ENCODE measurements around the gene SGK1. TPM values are rescaled to one million over a fixed set of nuclear protein-coding genes. Genes with fewer than 3 reads are reported as not detected.

SGK1 gene
- total RNA-seq, 1 experiment from 2014 or later = 42.6 TPM

DNA sequence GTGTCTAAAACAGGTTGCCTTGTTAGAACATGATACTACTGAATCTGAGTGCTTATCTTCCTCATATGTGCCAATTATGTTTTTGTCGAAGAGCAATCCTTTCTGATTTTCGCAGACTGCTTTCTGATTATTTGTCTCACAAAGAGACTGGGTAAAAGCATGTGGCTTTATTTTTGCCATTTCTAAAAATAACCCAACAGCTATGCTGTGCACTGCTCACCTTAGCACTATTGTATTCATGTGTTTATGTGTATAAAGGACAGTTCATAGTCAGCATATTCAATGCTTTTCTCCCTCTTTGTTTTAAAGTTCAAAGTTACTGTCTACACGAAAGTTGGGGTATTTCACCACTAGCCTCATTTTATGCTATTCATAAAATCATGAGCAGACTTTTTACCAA lies 127.0 kb downstream of the SGK1 start:
- no peak overlapping the region for H3K4me3 Mint-ChIP-seq (ENCODE audit: unreplicated experiment)
- intact Hi-C loops (cut with micrococcal nuclease; ENCODE audit: unreplicated experiment) = no loop called here

DNA sequence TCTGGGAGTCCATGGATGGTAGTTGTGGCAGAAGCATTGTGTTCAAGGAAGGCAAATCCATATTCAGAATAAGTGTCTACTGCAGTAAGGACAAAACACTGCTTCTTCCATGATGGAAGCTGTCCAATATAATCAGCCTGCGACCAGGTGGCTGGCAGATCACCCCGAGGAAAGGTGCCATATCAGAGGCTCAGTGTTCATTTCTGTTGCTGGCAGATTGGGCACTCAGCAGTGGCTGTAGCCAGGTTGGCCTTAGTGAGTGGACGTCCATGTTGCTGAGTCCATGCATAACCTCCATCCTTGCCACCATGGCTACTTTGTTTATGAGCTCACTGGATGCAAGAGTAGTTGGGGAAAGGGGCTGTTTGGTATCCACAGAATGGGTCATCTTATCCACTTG lies 130.2 kb downstream of the SGK1 start:
- TF ChIP-seq, protein P1, sequence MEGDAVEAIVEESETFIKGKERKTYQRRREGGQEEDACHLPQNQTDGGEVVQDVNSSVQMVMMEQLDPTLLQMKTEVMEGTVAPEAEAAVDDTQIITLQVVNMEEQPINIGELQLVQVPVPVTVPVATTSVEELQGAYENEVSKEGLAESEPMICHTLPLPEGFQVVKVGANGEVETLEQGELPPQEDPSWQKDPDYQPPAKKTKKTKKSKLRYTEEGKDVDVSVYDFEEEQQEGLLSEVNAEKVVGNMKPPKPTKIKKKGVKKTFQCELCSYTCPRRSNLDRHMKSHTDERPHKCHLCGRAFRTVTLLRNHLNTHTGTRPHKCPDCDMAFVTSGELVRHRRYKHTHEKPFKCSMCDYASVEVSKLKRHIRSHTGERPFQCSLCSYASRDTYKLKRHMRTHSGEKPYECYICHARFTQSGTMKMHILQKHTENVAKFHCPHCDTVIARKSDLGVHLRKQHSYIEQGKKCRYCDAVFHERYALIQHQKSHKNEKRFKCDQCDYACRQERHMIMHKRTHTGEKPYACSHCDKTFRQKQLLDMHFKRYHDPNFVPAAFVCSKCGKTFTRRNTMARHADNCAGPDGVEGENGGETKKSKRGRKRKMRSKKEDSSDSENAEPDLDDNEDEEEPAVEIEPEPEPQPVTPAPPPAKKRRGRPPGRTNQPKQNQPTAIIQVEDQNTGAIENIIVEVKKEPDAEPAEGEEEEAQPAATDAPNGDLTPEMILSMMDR (IDR thresholded peaks at IDR 0.05; ENCODE audit: insufficient read depth in 1 of 2, low read depth in 1 of 2, low read length in 1 of 2, severe bottlenecking in 1 of 2, unreplicated experiment in 1 of 2) = no peak
- H3K4me3 ChIP-seq (ENCODE audit: low read depth, low read length) = no peak overlapping the region
- DNase-seq = no peak
- Mint-ChIP-seq H3K27me3 (ENCODE audit: insufficient read depth, unreplicated experiment) (no peaks in the 10 kb centered on the region), H3K4me3 (ENCODE audit: unreplicated experiment) (no peak overlapping the region), H3K36me3 (ENCODE audit: insufficient read depth, unreplicated experiment) (no peaks in the 10 kb centered on the region), H3K27ac (ENCODE audit: unreplicated experiment) (no peak overlapping the region), H3K9me3 (ENCODE audit: unreplicated experiment) (no peaks in the 10 kb centered on the region), H3K4me1 (ENCODE audit: low read depth, unreplicated experiment) (peaks cover 37% of the 10 kb centered on the region)
- intact Hi-C loops (cut with micrococcal nuclease; ENCODE audit: unreplicated experiment) = no loop called here
- peaks cover 15% of the 10 kb centered on the region for H3K4me1 ChIP-seq
- no peaks in the 10 kb centered on the region for H3K36me3 ChIP-seq (ENCODE audit: control insufficient read depth, insufficient read depth, low read length)
- BruUV-seq (replicated peaks) = no TSS peak
- CTCF ChIA-PET = no interaction called here
- no peaks in the 10 kb centered on the region for H3K9me3 ChIP-seq
- POLR2A ChIA-PET = no interaction called here
- no peaks in the 10 kb centered on the region for H3K27me3 ChIP-seq (replicated peaks; ENCODE audit: control insufficient read depth, insufficient read depth, low read length)

More for the DNA sequence above, 127.0 kb downstream of the SGK1 start:
- no peaks in the 10 kb centered on the region for H3K36me3 ChIP-seq (ENCODE audit: control insufficient read depth, insufficient read depth, low read length)
- Mint-ChIP-seq H3K27me3 (ENCODE audit: insufficient read depth, unreplicated experiment) (no peaks in the 10 kb centered on the region), H3K36me3 (ENCODE audit: insufficient read depth, unreplicated experiment) (no peaks in the 10 kb centered on the region), H3K9me3 (ENCODE audit: unreplicated experiment) (no peaks in the 10 kb centered on the region), H3K4me1 (ENCODE audit: low read depth, unreplicated experiment) (peaks cover 25% of the 10 kb centered on the region), H3K27ac (ENCODE audit: unreplicated experiment) (no peak overlapping the region)
- no peaks in the 10 kb centered on the region for H3K9me3 ChIP-seq
- POLR2A ChIA-PET = no interaction called here
- no peaks in the 10 kb centered on the region for H3K27me3 ChIP-seq (replicated peaks; ENCODE audit: control insufficient read depth, insufficient read depth, low read length)
- CTCF ChIA-PET = no interaction called here
- TF ChIP-seq, protein P1 (IDR thresholded peaks at IDR 0.05; ENCODE audit: insufficient read depth in 1 of 2, low read depth in 1 of 2, low read length in 1 of 2, severe bottlenecking in 1 of 2, unreplicated experiment in 1 of 2) = no peak
- H3K4me1 ChIP-seq = peaks cover 21% of the 10 kb centered on the region
- no TSS peak for BruUV-seq (replicated peaks)
- DNase-seq = no peak
- no peak overlapping the region for H3K4me3 ChIP-seq (ENCODE audit: low read depth, low read length)

DNA sequence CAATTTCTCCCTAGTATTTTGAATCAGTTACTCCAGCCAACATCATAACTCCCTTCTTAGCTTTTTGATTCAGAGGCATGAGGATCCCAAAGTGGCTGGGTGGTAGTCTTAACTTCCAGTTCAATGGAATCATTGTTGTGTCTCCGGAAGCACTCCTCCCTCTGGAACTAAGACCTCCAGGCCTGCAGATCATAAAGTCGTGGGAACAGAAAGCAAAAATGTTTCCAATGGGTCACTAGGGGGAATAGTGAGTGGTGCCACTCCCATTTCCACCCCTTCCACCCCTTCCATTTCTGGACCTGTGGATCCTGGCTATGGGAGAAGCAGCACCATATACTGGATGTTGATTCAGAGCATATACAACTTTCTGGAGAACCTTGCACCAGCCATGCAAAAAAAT lies 130.8 kb downstream of the SGK1 start:
- peaks cover 38% of the 10 kb centered on the region for H3K4me1 Mint-ChIP-seq (ENCODE audit: low read depth, unreplicated experiment)
- no peaks in the 10 kb centered on the region for H3K27me3 Mint-ChIP-seq (ENCODE audit: insufficient read depth, unreplicated experiment)
- POLR2A ChIA-PET = no interaction called here
- CTCF ChIA-PET = no interaction called here
- Histone ChIP-seq H3K4me1 (peaks cover 18% of the 10 kb centered on the region), H3K27me3 (replicated peaks; ENCODE audit: control insufficient read depth, insufficient read depth, low read length) (no peaks in the 10 kb centered on the region), H3K36me3 (ENCODE audit: control insufficient read depth, insufficient read depth, low read length) (no peaks in the 10 kb centered on the region), H3K4me3 (ENCODE audit: low read depth, low read length) (no peak overlapping the region), H3K9me3 (no peaks in the 10 kb centered on the region)
- intact Hi-C loops (cut with micrococcal nuclease; ENCODE audit: unreplicated experiment) = no loop called here
- H3K9me3 Mint-ChIP-seq (ENCODE audit: unreplicated experiment) = no peaks in the 10 kb centered on the region
- no peak overlapping the region for H3K4me3 Mint-ChIP-seq (ENCODE audit: unreplicated experiment)
- TF ChIP-seq, protein P1 (IDR thresholded peaks at IDR 0.05; ENCODE audit: insufficient read depth in 1 of 2, low read depth in 1 of 2, low read length in 1 of 2, severe bottlenecking in 1 of 2, unreplicated experiment in 1 of 2) = no peak
- no peak for DNase-seq
- no peak overlapping the region for H3K27ac Mint-ChIP-seq (ENCODE audit: unreplicated experiment)
- H3K36me3 Mint-ChIP-seq (ENCODE audit: insufficient read depth, unreplicated experiment) = no peaks in the 10 kb centered on the region
- BruUV-seq (replicated peaks) = no TSS peak

All from Caco-2 (cell line).